AG09309 (cell line): Measurements from ENCODE around the gene RBM41.
A peak's percentile ranks its signal among the peaks of the same experiment; 100 is the strongest.
"Not testable (repeated sequence)": the region's sequence is repeated elsewhere in the genome, so short reads cannot be mapped to it uniquely, and the experiment has no call there.

Experiments used
- DNase-seq: peaks from one replicate; pipeline ENCODE4 v3.0.0-alpha.2; 2010; ENCODE audit warnings: low read depth
- H3K4me3 ChIP-seq: 2 replicates; pipeline ENCODE4 v1.5.1; 2011; ENCODE audit warnings: mild to moderate bottlenecking, low read depth, low read length, moderate library complexity; ENCODE audit not compliant: control insufficient read depth
- TF ChIP-seq, protein P1 (sequence below): IDR thresholded peaks from 2 replicates; pipeline ENCODE4 v1.5.1; 2011; ENCODE audit warnings: mild to moderate bottlenecking, low read depth, low read length, inconsistent platforms; ENCODE audit not compliant: insufficient read depth, control insufficient read depth; ENCODE audit errors: missing control alignments

Gene RBM41

DNA sequence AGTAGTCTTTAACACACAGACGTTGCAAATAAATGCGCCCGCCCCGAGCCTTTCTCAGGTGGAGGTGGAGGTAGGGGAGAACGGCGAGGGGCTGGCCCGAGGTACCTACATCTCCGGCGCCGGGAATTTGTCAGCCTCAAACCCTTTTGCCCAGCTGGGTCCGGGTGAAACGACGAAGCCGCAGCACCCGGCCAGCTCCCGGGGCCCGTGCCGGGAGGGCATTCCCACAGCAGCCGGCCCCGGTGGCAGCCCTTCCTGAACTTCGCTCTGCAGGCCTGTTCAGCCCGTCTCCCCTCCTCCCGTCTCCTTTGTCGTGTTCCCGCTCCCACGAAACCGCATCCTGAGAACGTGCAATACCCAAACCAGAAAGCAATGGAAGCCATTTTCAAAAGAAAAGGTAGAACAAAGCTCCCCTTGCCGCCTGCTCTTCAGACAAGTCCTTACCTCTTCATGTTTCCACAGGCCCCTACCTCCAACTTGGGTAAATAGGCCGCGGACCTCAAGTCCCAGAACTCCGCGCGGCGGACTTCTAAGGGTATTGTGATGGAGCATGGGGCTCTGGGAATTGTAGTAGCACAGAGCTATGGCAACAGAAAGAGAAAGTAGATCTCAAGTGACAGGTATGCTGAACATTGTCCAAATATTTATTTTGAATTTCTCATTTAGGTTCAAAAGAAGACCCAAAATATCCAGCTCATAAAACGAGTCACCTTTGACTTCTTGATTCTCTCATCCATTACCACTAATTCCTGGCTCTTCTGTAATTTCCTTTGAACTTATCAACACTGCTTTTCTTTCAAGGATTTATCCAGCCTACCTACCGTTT is at the start of gene RBM41:
RBM41 (minus strand) TSS at position 501 of the 826 bp plus-strand sequence; CDS start at position 452, 49 bp downstream.
- TF ChIP-seq, protein P1, sequence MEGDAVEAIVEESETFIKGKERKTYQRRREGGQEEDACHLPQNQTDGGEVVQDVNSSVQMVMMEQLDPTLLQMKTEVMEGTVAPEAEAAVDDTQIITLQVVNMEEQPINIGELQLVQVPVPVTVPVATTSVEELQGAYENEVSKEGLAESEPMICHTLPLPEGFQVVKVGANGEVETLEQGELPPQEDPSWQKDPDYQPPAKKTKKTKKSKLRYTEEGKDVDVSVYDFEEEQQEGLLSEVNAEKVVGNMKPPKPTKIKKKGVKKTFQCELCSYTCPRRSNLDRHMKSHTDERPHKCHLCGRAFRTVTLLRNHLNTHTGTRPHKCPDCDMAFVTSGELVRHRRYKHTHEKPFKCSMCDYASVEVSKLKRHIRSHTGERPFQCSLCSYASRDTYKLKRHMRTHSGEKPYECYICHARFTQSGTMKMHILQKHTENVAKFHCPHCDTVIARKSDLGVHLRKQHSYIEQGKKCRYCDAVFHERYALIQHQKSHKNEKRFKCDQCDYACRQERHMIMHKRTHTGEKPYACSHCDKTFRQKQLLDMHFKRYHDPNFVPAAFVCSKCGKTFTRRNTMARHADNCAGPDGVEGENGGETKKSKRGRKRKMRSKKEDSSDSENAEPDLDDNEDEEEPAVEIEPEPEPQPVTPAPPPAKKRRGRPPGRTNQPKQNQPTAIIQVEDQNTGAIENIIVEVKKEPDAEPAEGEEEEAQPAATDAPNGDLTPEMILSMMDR, result no peak
- DNase-seq, result peak; percentile 23
- peak within 1 kb of the TSS; percentile 79 for H3K4me3 ChIP-seq

DNA sequence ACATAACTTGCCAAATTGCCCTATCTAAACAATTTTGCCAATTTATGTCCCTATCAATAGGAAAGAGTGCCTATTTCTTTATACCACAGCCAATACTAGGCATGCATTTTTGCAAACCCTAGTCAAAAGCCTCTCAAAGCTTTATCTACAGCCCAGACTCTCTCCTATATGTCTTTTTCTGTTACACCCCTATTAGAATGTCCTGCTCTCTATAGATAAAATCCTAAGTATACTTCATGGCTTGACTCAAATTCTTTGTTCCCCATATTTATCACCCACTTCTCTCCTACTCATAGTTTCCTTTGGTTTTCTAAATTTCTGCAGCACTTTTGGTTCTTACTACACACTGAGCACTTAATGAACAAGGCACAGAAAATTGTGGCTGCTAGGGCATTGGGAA is 49.6 kb upstream of the RBM41 start:
- DNase-seq, result no peak
- H3K4me3 ChIP-seq, result no peak overlapping the region
- TF ChIP-seq, protein P1, result no peak

DNA sequence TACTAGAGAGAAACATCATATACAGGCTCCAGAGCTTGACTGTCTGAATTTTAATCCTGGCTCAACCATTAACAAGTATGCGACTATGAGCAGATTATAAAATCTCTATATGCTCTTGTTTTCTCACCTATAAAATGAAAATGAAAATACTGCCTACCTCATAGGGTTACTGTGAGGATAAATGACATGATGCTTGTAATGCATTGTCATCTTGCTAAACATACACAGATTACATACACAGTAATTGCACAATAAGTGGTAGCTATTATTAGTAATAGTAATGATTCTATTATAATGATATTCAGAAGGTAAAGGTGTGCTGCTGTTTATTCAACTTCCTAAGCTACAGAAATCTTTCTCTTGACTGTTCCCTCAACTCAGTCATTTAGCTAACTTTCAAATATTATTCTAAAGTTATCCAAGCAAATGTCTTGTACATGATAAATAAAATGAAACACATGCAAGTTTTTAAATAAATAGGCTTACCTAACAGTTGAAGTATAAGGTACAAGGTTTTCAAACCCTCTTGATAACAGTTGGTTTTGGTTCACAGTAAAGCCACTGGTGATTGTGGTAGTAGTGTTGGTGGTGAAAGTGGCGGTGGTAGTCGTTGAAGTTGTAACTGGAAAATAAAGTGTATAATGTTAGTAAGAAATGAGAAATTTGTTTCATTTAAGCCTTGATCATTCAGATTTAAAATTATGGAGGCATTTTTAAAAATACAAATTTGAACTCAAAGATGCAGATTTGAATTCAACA is 48.7 kb upstream of the RBM41 start:
- TF ChIP-seq, protein P1, result no peak
- no peak overlapping the region for H3K4me3 ChIP-seq
- no peak for DNase-seq

DNA sequence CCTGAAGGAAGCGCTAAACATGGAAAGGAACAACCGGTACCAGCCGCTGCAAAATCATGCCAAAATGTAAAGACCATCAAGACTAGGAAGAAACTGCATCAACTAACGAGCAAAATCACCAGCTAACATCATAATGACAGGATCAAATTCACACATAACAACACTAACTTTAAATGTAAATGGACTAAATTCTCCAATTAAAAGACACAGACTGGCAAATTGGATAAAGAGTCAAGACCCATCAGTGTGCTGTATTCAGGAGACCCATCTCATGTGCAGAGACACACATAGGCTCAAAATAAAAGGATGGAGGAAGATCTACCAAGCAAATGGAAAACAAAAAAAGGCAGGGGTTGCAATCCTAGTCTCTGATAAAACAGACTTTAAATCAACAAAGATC is 39.0 kb upstream of the RBM41 start:
- not testable (repeated sequence) for H3K4me3 ChIP-seq, DNase-seq

DNA sequence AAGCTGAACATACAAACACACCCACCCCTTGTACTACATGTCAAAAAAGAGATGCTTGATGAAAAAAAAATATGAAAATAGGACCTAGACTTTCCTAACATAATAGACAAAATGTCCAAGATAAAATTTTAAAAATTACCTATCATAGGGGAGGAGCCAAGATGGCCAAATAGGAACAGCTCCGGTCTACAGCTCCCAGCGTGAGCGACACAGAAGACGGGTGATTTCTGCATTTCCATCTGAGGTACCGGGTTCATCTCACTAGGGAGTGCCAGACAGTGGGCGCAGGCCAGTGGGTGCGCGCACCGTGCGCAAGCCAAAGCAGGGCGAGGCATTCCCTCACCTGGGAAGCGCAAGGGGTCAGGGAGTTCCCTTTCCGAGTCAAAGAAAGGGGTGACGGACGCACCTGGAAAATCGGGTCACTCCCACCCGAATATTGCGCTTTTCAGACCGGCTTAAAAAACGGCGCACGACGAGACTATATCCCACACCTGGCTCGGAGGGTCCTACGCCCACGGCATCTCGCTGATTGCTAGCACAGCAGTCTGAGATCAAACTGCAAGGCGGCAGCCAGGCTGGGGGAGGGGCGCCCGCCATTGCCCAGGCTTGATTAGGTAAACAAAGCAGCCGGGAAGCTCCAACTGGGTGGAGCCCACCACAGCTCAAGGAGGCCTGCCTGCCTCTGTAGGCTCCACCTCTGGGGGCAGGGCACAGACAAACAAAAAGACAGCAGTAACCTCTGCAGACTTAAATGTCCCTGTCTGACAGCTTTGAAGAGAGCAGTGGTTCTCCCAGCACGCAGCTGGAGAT is 37.2 kb upstream of the RBM41 start:
- not testable (repeated sequence) for DNase-seq, H3K4me3 ChIP-seq

DNA sequence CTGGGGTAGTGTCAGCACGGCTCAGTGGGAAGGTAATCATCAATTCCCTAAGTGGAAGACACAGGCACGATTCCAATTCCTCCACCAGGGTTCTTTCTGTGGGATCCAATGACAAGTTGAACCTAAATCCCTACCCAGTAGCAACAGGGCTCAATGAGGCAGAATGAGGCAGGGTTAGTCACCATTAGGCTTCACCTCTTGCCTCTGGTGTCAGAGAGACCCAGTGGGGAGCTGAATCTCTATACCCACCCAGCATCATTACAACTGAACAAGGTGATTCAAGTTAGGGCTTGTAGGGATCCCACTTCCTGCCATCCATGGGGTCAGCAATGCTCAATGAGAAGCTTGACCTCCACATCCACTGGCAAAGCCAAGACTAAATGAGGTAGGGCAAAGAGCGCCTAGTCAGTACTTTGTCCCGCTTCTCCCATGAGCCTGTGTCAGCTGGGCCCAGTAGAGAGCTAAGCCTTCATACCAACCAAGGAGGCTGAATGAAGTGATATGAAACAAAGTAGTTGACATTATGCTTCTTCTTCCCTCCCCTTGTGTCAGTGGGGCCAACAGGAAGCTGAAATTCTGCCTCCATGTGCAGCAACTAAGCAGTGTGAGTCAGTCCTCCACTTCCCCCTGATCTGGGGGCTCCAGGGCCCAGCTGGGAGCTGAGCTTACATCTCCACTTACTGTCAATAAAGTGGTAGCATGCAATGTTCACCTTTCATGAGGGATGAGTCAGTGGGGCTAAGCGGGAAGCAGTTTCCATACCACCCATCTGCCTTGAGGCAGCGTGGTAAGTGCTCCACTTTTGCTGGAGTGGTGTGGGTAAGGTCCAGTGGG is 36.4 kb upstream of the RBM41 start:
- DNase-seq, result no peak
- TF ChIP-seq, protein P1, result no peak
- H3K4me3 ChIP-seq, result no peak overlapping the region

DNA sequence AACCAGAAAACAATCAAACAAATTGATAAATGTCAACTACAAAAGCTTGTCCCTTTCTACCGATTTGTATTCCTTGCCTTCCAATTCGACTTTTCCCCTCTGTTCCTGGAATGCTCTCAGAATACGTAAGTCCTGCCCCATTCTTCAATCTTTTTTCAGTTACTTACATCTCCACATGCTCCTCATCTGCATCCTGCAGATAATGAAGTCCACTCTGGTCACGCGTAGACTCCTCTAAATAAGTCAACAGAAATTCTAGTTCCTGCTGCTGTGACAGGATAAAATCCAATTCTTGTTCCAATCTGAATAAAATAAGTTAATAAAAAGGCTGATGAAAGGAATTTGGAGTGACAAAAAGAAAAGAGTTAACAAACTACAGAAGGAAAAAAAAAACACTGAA is 34.4 kb upstream of the RBM41 start:
- H3K4me3 ChIP-seq, result no peak overlapping the region
- DNase-seq, result no peak
- TF ChIP-seq, protein P1, result no peak
